ENCODE results near the gene SWSAP1.
"Not testable (repeated sequence)": the region's sequence is repeated elsewhere in the genome, so short reads cannot be mapped to it uniquely, and the experiment has no call there.

The SWSAP1 gene

GRCh38 chr19:11374433-11375142 is at the start of gene SWSAP1:
Gene SWSAP1 (plus strand): TSS chr19:11374666. CDS start chr19:11374681, 15 bp downstream.
- DNase-seq: peak; percentile 98

GRCh38 chr19:11324748-11325389 is 49.6 kb upstream of the SWSAP1 start:
- DNase-seq: no peak

- no peak for DNase-seq
Measured at GRCh38 chr19:11325544-11325943, 48.9 kb upstream of the SWSAP1 start.

GRCh38 chr19:11330127-11330526 is 44.3 kb upstream of the SWSAP1 start:
- no peak for DNase-seq

GRCh38 chr19:11331502-11331901 is 43.0 kb upstream of the SWSAP1 start:
- DNase-seq: no peak

- DNase-seq: no peak
Measured at GRCh38 chr19:11332822-11333221, 41.6 kb upstream of the SWSAP1 start.

GRCh38 chr19:11333838-11334237 is 40.6 kb upstream of the SWSAP1 start:
- DNase-seq: not testable (repeated sequence)

- DNase-seq: no peak
Measured at GRCh38 chr19:11335449-11336146, 38.9 kb upstream of the SWSAP1 start.

GRCh38 chr19:11337080-11337479 is 37.4 kb upstream of the SWSAP1 start:
- no peak for DNase-seq

- no peak for DNase-seq
Measured at GRCh38 chr19:11338121-11338520, 36.3 kb upstream of the SWSAP1 start.

- no peak for DNase-seq
Measured at GRCh38 chr19:11338569-11339253, 35.8 kb upstream of the SWSAP1 start.

- DNase-seq: peak; percentile 84
Measured at GRCh38 chr19:11339254-11340098, 35.0 kb upstream of the SWSAP1 start, which contains the start of gene RAB3D. Gene RAB3D (minus strand): TSS chr19:11339657. CDS start chr19:11337399, 2,258 bp downstream.

- DNase-seq: not testable (repeated sequence)
Measured at GRCh38 chr19:11340099-11340467, 34.4 kb upstream of the SWSAP1 start.

GRCh38 chr19:11342429-11342828 is 32.0 kb upstream of the SWSAP1 start:
- DNase-seq: no peak

GRCh38 chr19:11345122-11345803 is 29.2 kb upstream of the SWSAP1 start:
- no peak for DNase-seq

- DNase-seq: peak; percentile 99
Measured at GRCh38 chr19:11346104-11346940, 28.1 kb upstream of the SWSAP1 start, which contains the start of the genes CCDC159 and TMEM205. Gene CCDC159 (plus strand): TSS chr19:11346519. CDS start chr19:11346607, 88 bp downstream. Gene TMEM205 (minus strand): TSS chr19:11346268. CDS start chr19:11345619, 649 bp downstream.

- no peak for DNase-seq
Measured at GRCh38 chr19:11347546-11348039, 26.9 kb upstream of the SWSAP1 start.

- no peak for DNase-seq
Measured at GRCh38 chr19:11349171-11349570, 25.3 kb upstream of the SWSAP1 start.

GRCh38 chr19:11354102-11354501 is 20.4 kb upstream of the SWSAP1 start:
- not testable (repeated sequence) for DNase-seq

Measured in activated naive CD4-positive, alpha-beta T cell treated with Interleukin-2 at 50 U/mL for 16 hours (primary cell).